Natural killer cell (primary cell): ENCODE measurements around the gene ZNF445. TPM values are rescaled to one million over a fixed set of nuclear protein-coding genes. Genes with fewer than 3 reads are reported as not detected.

Source experiments
- ATAC-seq, 3 donors: fragments of 150-1000 bp in 2 of 3; fragments of 200-7000 bp in 1 of 3; cut with Tn5 transposase; 1 replicate in 1 of 3; 2 replicates in 2 of 3; pipeline ENCODE4 v1.10.0; 2021; ENCODE audit warnings: mild to moderate bottlenecking in 2 of 3, moderate library complexity in 2 of 3
- DNase-seq, 2 donors: peaks; one replicate each; pipeline versions ENCODE4 v3.0.0 to v3.0.0-alpha.2; 2013 to 2021; ENCODE audit warnings: mixed read lengths in 1 of 2
- H3K27ac ChIP-seq: one replicate; pipeline ENCODE4 v1.5.1; 2013; ENCODE audit warnings: mild to moderate bottlenecking, low read length
- H3K27me3 ChIP-seq: one replicate; pipeline ENCODE4 v1.6.1; 2013; ENCODE audit warnings: low read length; ENCODE audit not compliant: control insufficient read depth, insufficient read depth
- H3K36me3 ChIP-seq: one replicate; pipeline ENCODE4 v1.6.1; 2013; ENCODE audit warnings: low read length; ENCODE audit not compliant: control insufficient read depth, insufficient read depth
- H3K4me1 ChIP-seq: one replicate; pipeline ENCODE4 v1.6.1; 2013; ENCODE audit warnings: low read length; ENCODE audit not compliant: control insufficient read depth, insufficient read depth
- H3K4me3 ChIP-seq: one replicate; pipeline ENCODE4 v1.5.1; 2013; ENCODE audit warnings: low read length
- H3K9me3 ChIP-seq: one replicate; pipeline ENCODE4 v1.6.1; 2013; ENCODE audit warnings: low read length; ENCODE audit not compliant: control insufficient read depth, insufficient read depth
- H3K27ac Mint-ChIP-seq, 2 donors: one replicate each; pipeline ENCODE4 v1.8.0; 2022; ENCODE audit warnings: mild to moderate bottlenecking in 2 of 2, mixed read lengths in 2 of 2, moderate library complexity in 1 of 2
- H3K27me3 Mint-ChIP-seq, 2 donors: one replicate each; pipeline ENCODE4 v1.8.0; 2022; ENCODE audit warnings: low read depth in 2 of 2, mixed read lengths in 2 of 2
- H3K36me3 Mint-ChIP-seq: one replicate; pipeline ENCODE4 v1.8.0; 2022; ENCODE audit warnings: mixed read lengths
- H3K4me1 Mint-ChIP-seq, 2 donors: one replicate each; pipeline ENCODE4 v1.8.0; 2022; ENCODE audit warnings: mixed read lengths in 2 of 2
- H3K4me3 Mint-ChIP-seq: one replicate; pipeline ENCODE4 v1.8.0; 2022; ENCODE audit warnings: mild to moderate bottlenecking, moderate library complexity, mixed read lengths
- H3K9me3 Mint-ChIP-seq, 2 donors: one replicate each; pipeline ENCODE4 v1.8.0; 2022; ENCODE audit warnings: mixed read lengths in 2 of 2
- CTCF ChIP-seq: fragments of 200-600 bp; IDR thresholded peaks from one replicate; pipeline ENCODE4 v1.8.0; 2022; ENCODE audit warnings: antibody characterized with exemption
- WGBS: methylation state at CpG from one replicate; pipeline ENCODE4 v1.1.7; 2013; ENCODE audit warnings: missing lambda C conversion rate; ENCODE audit not compliant: insufficient coverage; 5-methylcytosine and 5-hydroxymethylcytosine counted together
- intact Hi-C: fragments of 100-400 bp; cut with micrococcal nuclease; formaldehyde crosslinking; loops from one replicate; pipeline ENCODE4 v1.14.2; 2022
- total RNA-seq, 4 donors: library from RNA; stranded (reverse); fragments of 120-200 nt in 1 of 4; gene quantifications; one replicate each; pipeline versions ENCODE4 v1.2.3 to v1.2.4, GENCODE V29; 2013 to 2022

Gene ZNF445
- total RNA-seq, 3 donors from 2014 or later (not counting 1 experiment from before 2014, with no cell fraction given): 15.5 to 24.4 (median 17.4) TPM

GRCh38 chr3:44444896-44445691 is 32.4 kb downstream of the ZNF445 start:
- H3K27me3 ChIP-seq: no peaks in the 10 kb centered on the region

GRCh38 chr3:44444437-44444836 is 33.0 kb downstream of the ZNF445 start:
- H3K4me3 Mint-ChIP-seq: no peak overlapping the region
- H3K4me1 ChIP-seq: peaks cover 18% of the 10 kb centered on the region
- H3K27ac ChIP-seq: no peak overlapping the region
- H3K27ac Mint-ChIP-seq: peak overlapping the region in 1 of 2 donors; percentile 35
- peaks cover 48% of the 10 kb centered on the region for H3K36me3 ChIP-seq
- ATAC-seq (no peak), DNase-seq (no peak)
- intact Hi-C loops: no loop called here
- no peaks in the 10 kb centered on the region for H3K27me3 ChIP-seq
- no peaks in the 10 kb centered on the region for H3K9me3 ChIP-seq
- no peak overlapping the region for H3K4me3 ChIP-seq
- TF ChIP-seq CTCF: no peak
- peaks cover 0 to 2% of the 10 kb centered on the region in 2 donors for H3K9me3 Mint-ChIP-seq
- H3K27me3 Mint-ChIP-seq: no peaks in the 10 kb centered on the region
- peaks cover 28% of the 10 kb centered on the region for H3K36me3 Mint-ChIP-seq
- WGBS: 95% methylated on average over 2 of the region's 2 CpGs
- H3K4me1 Mint-ChIP-seq: peaks cover 29% of the 10 kb centered on the region in 2 donors

More at GRCh38 chr3:44444896-44445691, 32.4 kb downstream of the ZNF445 start:
- no peak overlapping the region for H3K4me3 ChIP-seq
- no peaks in the 10 kb centered on the region for H3K9me3 ChIP-seq
- Mint-ChIP-seq H3K9me3 (peaks cover 0 to 2% of the 10 kb centered on the region in 2 donors), H3K27me3 (no peaks in the 10 kb centered on the region), H3K4me3 (no peak overlapping the region), H3K4me1 (peaks cover 22 to 23% of the 10 kb centered on the region in 2 donors), H3K36me3 (peaks cover 31% of the 10 kb centered on the region), H3K27ac (peak overlapping the region; percentile 35 to 44)
- H3K27ac ChIP-seq: no peak overlapping the region
- H3K36me3 ChIP-seq: peaks cover 54% of the 10 kb centered on the region
- intact Hi-C loops: no loop called here
- TF ChIP-seq CTCF: no peak
- H3K4me1 ChIP-seq: peaks cover 12% of the 10 kb centered on the region
- over 99% methylated on average over 7 of the region's 7 CpGs for WGBS
- DNase-seq: no peak
- ATAC-seq: no peak

GRCh38 chr3:44442596-44443309 is 34.7 kb downstream of the ZNF445 start:
- DNase-seq (no peak), ATAC-seq (no peak)
- H3K27me3 ChIP-seq: no peaks in the 10 kb centered on the region
- no peaks in the 10 kb centered on the region for H3K9me3 ChIP-seq
- peaks cover 11% of the 10 kb centered on the region for H3K36me3 Mint-ChIP-seq
- no peak overlapping the region for H3K27ac ChIP-seq
- peak overlapping the region; percentile 93 to 100 for H3K27ac Mint-ChIP-seq
- H3K36me3 ChIP-seq: peaks cover 31% of the 10 kb centered on the region
- intact Hi-C loops: no loop called here
- H3K4me3 Mint-ChIP-seq: no peak overlapping the region
- WGBS: 54% methylated on average over 1 of the region's 2 CpGs
- TF ChIP-seq CTCF: no peak
- H3K27me3 Mint-ChIP-seq: no peaks in the 10 kb centered on the region
- peaks cover 0 to 2% of the 10 kb centered on the region in 2 donors for H3K9me3 Mint-ChIP-seq
- H3K4me3 ChIP-seq: no peak overlapping the region
- H3K4me1 ChIP-seq: peaks cover 24% of the 10 kb centered on the region
- peaks cover 32 to 33% of the 10 kb centered on the region in 2 donors for H3K4me1 Mint-ChIP-seq
